IMR-90 (cell line): ENCODE results near the gene RAB1B.

Source experiments
- CEBPB ChIP-seq: IDR thresholded peaks from 2 replicates; pipeline ENCODE4 v1.6.1; 2012; ENCODE audit warnings: low read depth, low read length, improper control_type of control experiment
- CTCF ChIP-seq: conservative IDR thresholded peaks from 2 replicates; pipeline ENCODE4 v1.5.1; 2012; ENCODE audit warnings: mild to moderate bottlenecking, low read depth, low read length, improper control_type of control experiment
- ELK1 ChIP-seq: fragments of 150-350 bp; IDR thresholded peaks from 2 replicates; pipeline ENCODE4 v1.6.1; 2016; ENCODE audit warnings: low read depth, mild to moderate bottlenecking, low read length, moderate library complexity, borderline replicate concordance
- FOS ChIP-seq: fragments of 150-350 bp; IDR thresholded peaks from 2 replicates; pipeline ENCODE4 v1.6.1; 2016; ENCODE audit warnings: low read depth, low read length
- MAFK ChIP-seq: IDR thresholded peaks from 2 replicates; pipeline ENCODE4 v1.6.1; 2012; ENCODE audit warnings: low read depth, low read length, improper control_type of control experiment
- POLR2A ChIP-seq: IDR thresholded peaks from 2 replicates; pipeline ENCODE4 v1.6.1; 2012; ENCODE audit warnings: mild to moderate bottlenecking, low read depth, low read length
- RAD21 ChIP-seq: IDR thresholded peaks from 2 replicates; pipeline ENCODE4 v1.6.1; 2012; ENCODE audit warnings: low read length, improper control_type of control experiment
- SMC3 ChIP-seq: fragments of 150-350 bp; IDR thresholded peaks from 2 replicates; pipeline ENCODE4 v1.6.1; 2016; ENCODE audit warnings: low read depth, mild to moderate bottlenecking, antibody characterized with exemption, low read length, moderate library complexity
- USF2 ChIP-seq: fragments of 150-350 bp; IDR thresholded peaks from 2 replicates; pipeline ENCODE4 v1.6.1; 2017; ENCODE audit warnings: mild to moderate bottlenecking, antibody characterized with exemption, low read length, low read depth

GRCh38 chr11:66243782-66244535 is 24.5 kb upstream of the RAB1B start:
- TF ChIP-seq POLR2A = no peak
- TF ChIP-seq SMC3 = no peak
- no peak for TF ChIP-seq CTCF
- no peak for TF ChIP-seq CEBPB
- TF ChIP-seq ELK1 = no peak
- no peak for TF ChIP-seq RAD21
- no peak for TF ChIP-seq FOS
- TF ChIP-seq USF2 = no peak
- TF ChIP-seq MAFK = no peak
